T-helper 2 cell treated with Interferon-gamma antibody and Interleukin-4, amounts not matched to agents 100 ng/mL and 5 ng/mL, for 36 hours (primary cell): ENCODE data around the gene GPALPP1. TPM values are rescaled to one million over a fixed set of nuclear protein-coding genes. Genes with fewer than 3 reads are reported as not detected.
"Not testable (repeated sequence)": the region's sequence is repeated elsewhere in the genome, so short reads cannot be mapped to it uniquely, and the experiment has no call there.

Experiments used
- intact Hi-C: fragments of 100-400 bp; cut with micrococcal nuclease; formaldehyde crosslinking; loops from one replicate; pipeline ENCODE4 v1.15.1; 2023
- total RNA-seq: library from RNA; stranded (reverse); gene quantifications from 2 replicates; pipeline ENCODE4 v1.2.3, GENCODE V29; 2022

The GPALPP1 gene
- total RNA-seq, 1 donor from 2014 or later = 24.9 TPM

DNA sequence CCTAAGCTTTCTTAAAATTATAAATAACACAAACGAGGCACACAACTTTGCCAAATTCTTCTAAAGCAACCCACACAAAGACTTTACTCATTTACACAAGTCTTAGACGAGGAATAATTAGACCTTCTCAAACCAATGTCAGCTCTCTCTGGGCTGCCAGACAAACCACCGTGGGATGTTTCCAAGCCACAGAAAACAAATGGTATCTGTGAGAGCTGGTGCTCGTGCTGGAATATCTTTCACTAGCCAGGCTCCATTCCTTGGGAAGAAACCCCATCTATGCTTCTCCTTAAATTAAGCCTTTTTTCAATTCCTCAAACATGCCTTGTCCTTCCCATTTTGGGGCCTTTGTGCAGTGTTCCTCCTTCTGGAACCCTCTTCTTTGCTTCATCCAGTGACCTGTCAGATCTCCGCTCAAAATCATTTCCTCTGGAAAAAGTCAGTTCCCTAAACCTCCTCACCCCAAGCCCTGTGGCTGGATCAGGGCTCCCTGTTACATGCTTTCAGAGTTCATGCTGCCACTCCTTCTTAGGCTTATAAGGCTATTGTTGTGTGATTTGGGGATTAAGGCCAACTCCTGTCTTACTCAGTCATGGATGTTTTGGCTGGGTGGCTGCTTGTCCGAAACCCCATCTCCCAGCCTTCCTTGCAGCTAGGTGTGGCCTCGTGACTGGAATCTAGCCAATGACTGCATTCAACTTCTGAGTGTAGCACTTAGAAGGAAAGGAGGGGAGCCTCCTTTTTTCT lies 66.7 kb downstream of the GPALPP1 start:
- intact Hi-C loops = no loop called here

DNA sequence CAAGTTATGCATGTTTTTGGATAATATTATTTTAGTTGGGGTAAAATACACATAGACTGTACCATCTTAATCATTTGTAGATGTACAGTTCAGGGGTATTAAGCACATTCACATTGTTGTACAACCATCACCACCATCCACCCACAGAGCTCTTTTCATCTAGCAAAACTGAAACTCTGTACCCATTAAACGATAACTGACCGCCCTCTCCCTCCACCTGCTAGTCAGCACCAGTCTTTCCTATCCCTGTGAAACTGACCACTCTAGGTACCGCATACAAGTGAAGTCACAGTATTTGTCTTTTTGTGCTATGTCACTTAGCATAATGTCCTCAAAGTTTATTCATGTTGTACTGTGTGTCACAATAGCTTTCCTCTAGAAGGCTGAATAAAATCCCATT lies 70.7 kb downstream of the GPALPP1 start:
- intact Hi-C loops = no loop called here

DNA sequence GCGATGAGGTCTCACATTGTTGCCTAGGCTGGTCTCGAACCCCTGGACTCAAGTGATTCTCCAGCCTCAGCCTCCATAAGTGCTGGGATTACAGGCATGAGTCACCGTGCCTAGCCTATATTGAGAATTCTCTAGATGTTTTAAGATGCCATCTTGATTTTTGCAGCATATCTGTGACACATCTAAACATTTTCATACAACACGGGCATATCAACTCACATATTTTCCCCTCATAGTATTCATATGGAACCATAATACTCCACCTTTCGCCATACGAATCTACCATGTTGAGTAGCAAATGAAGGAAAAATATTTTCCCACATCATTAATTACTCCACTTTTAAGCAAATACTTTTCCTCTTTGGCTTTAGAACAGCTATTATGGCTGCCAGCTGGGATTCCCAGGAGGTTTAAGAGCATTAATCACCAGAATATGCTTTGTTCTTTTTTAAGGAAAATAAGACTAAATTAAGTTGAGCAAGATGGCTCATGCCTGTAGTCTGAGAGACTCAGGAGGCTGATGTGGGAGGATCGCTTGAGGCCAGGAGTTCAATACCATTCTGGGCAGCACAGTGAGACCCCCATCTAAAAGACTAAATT lies 74.0 kb downstream of the GPALPP1 start:
- intact Hi-C loops = no loop called here

DNA sequence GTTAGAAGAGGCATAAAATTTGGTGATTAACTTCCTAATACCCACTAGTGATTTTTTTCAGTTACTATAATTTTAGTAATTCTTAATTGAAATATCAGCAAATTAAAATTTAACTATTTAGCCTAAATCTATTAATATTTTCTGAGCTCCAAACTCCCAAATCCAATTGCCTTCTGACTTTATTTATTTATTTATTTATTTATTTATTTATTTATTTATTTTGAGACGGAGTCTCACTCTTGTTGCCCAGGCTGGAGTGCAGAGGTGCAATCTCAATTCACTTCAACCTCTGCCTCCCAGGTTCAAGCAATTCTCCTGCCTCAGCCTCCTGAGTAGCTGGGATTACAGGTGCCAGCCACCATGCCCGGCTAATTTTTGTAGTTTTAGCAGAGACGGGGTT lies 74.6 kb downstream of the GPALPP1 start:
- intact Hi-C loops = not testable (repeated sequence)

DNA sequence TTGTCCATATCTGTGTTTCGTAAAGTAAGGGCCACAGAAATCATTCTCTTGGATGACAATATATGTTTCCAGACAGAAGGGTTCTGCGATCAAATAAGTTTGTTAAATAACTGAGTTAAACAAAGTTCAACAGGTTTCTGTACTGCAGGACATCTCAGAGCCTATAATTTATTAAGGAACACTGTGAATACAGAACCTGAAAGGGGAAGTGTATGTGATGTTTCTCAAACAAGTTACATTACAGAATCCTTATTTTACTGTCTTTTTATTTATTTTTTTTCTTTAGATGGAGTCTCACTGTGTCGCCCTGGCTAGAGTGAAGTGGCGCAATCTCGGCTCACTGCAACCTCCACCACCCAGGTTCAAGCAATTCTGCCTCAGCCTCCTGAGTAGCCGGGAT lies 75.6 kb downstream of the GPALPP1 start:
- intact Hi-C loops = no loop called here

DNA sequence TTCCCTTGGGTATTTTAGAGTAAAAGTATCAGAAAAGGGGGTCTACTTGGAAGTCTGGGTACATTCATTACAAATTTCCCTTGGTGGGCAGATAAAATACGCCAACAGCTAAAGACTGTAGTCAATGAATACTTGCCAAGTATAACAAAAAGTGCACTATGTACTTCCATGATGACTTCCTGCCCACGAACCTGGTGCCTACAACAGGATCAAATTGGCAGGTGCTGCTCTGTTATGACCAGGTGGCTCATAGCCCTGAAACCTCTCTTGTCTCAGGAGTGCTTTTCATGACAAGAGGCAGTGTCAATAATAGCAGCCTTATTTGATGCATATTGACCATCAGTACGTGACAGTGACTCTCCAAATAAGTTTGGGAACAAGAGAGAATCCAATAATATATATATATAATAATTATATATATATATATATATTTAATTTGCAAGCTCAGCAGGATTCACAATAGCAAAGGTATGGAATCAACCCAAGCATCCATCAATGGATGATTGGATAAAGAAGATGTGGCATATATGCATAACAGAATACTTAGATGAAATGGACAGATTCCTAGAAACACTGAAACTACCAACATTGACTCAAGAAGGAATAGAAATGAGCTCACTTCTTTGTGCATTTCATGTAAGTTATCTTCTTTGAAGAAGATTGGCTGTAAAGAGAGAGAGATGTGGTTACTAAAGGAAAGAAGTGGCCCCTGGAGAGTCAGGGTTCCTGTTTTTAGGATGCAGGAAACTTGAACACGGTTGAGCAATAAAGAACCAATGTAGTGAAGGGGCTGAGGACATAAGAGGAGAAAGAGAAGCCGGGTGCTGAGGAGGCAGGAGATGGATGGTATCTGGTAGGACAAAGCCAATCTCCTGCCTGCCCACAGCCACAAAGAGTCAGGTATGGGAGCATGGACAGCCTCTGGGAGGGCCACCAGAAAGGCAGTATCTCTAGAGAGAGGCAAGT lies 79.0 kb downstream of the GPALPP1 start:
- intact Hi-C loops = no loop called here

DNA sequence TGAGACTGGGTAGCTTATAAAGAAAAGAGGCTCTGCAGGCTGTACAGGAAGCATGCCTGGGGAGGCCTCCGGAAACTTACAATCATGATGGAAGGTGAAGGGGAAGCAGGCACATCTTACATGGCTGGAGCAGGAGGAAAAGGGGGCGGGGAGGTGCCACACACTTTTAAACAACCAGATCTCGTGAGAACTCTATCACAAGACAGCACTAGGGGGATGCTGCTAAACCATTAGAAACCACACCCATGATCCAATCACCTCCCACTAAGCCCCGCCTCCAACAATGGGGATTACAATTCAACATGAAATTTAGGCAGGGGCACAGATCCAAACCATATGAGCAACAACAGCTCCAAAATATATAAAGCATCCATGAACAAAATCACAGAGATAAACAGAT lies 84.5 kb downstream of the GPALPP1 start:
- intact Hi-C loops = no loop called here

DNA sequence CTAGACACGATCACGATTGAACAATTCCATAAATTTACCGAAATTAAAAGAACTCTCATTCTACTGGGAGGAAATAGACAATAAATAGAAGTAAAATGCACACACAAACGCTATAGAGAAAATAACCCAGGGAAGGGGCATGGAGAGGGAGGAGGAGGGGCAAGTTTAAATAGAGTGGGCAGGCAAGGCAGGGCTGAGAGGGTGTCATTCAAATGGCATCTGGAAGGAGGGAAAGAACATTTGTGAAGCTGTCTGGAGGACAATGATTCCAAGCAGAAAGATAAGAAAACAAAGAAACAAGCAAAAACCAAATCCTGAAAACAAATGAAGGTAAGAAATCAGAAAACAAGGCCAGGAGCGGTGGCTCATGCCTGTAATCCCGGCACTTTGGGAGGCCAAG lies 85.4 kb downstream of the GPALPP1 start:
- intact Hi-C loops = no loop called here

DNA sequence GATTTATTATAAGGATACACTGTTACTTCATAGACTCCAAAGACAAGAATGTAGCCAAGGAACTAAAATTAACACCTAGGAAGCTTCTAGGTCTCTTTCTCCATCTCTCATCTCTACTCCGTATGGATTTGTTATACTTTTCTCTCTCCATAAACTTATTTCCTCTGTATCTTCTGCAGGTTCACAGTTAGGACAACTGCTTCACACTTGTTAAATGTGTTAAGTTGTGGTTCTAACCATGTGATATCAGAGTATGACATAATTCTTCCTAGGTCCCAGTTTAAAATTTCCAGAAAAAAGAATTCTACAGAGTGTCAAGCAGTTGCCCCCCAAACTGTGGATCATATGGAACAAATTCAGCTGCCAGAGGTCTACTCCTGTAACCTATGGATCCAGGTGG lies 88.7 kb downstream of the GPALPP1 start:
- intact Hi-C loops = no loop called here

Other genes starting within 250 kb of the GPALPP1 start
- 6.1 and 6.3 TPM in 2 replicates for gene NUFIP1, start 67 bp upstream of the GPALPP1 start, total RNA-seq
- gene GTF2F2, start 131.0 kb downstream of the GPALPP1 start, total RNA-seq = 19.9 and 21.8 TPM in 2 replicates
- not detected in 2 replicates for gene KCTD4, start 211.5 kb downstream of the GPALPP1 start, total RNA-seq